Measurements from ENCODE around the gene CEP290.
"Not testable (repeated sequence)": the region's sequence is repeated elsewhere in the genome, so short reads cannot be mapped to it uniquely, and the experiment has no call there.

Gene CEP290

DNA sequence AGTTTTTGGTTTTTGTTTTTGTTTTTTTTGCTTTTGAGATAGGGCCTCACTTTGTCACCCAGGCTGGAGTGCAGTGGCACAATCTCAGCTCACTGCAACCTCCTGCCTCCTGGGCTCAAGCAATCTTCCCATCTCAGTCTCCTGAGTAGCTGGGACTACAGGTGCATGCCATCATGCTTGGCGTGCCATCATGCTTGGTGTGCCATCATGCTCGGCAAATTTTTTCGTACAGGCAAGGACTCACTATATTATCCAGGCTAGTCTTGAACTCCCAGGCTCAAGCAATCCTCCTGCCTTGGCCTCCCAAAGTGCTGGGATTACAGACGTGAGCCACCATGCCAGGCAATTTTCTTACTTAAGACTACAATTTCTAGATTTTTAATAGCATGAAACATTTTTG, 2.2 kb downstream of the CEP290 start:
- DNase-seq = not testable (repeated sequence)

DNA sequence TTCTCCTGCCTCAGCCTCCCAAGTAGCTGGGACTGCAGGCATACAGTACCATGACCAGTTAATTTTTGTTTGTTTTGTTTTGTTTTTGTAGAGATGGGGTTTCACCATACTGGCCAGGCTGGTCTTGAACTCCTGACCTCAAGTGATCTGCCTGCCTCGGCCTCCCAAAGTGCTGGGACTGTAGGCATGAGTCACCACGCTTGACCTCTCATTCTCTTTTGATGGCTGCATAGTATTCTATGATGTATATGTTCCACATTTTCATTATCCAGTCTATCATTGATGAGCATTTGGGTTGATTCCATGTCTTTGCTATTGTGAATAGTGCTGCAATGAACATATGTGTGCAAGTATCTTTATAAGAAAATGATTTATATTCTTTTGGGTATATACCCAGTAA, 8.7 kb downstream of the CEP290 start:
- not testable (repeated sequence) for DNase-seq

DNA sequence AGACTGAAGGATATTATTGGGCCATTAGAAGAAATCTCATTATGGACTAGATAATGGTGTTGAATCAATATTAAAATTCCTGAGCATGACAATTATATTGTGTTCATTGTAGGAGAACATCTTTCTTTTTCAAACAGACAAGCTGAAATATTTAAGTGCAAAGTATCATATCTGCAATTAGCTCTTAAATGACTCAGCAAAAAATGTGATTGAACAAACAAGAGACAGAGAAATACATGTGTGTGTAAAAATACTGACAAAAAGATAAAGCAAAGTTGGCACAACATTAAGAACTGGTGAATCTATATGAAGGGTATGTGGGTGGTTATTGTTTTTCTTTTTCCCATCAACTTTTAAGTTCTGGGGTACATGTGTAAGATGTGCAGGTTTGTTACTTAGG, 9.5 kb downstream of the CEP290 start:
- no peak for DNase-seq

DNA sequence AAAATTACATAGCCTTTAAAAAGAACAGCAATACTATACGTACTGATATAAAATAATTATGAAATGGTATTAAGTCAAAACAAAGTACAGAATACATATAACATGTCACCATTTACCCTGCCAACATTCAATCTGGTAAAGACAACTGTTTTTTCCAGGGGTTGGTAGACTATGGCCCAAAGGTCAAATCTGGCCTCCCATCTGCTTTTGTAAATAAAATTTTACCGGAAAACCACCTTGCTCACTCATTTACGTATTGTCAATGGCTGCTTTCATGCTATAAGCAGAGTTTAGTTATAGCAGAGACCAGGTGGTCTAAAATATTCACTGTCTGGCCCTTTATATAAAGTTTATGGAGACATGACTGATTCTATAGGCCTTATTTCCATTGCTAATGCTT, 14.0 kb downstream of the CEP290 start:
- no peak for DNase-seq

DNA sequence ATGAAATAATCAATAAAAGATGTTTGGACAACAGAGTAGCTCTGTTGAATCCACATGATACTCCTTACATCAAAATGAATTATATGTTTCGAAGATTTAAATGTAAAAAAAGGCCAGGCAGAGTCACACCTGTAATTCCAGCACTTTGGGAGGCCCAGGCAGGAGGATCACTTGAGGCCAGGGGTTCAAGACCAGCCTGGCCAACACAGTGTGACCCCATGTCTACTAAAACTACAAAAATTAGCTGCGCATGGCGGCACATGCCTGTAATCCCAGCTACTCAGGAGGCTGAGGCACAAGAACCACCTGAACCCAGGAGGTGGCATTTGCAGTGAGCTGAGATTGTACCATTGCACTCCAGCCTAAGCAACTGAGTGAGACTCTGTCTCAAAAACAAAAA, 14.8 kb downstream of the CEP290 start:
- no peak for DNase-seq

DNA sequence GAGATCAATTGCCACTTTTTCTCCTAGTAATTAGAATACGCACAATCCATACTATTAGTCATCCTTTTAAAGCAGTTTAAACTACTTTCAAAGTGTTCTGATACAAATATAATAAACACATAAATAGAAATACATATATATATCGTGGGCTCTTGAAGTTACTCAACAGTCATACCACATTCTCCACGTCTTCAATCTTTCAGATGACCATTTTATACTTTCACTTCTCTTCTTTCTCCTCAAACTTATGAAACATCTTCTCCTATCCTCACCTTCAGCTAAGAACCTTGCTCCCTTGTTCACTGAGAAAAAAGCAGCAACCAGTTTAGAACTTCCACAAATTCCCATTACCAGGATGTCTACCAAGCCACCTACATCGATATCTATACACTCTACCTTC, 19.2 kb downstream of the CEP290 start:
- DNase-seq = no peak

DNA sequence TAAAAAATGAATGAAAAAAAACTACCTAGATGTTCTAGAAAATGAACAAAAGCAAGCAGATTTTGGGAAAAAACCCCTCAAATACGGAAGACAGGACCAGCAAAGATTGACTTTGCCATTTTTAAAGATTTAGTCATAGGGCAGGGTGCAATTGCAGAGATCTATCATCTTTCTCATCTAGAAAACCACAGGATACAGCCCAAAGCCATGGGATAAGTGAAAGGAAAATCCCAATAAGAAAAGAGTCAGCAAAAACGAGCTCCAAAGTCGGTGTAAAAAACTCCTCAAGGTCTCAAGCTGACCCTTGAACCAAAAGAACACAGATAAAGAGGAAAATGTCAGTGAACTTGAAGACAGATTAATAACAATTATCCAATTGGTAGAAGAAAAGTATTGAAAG, 28.0 kb downstream of the CEP290 start:
- no peak for DNase-seq

DNA sequence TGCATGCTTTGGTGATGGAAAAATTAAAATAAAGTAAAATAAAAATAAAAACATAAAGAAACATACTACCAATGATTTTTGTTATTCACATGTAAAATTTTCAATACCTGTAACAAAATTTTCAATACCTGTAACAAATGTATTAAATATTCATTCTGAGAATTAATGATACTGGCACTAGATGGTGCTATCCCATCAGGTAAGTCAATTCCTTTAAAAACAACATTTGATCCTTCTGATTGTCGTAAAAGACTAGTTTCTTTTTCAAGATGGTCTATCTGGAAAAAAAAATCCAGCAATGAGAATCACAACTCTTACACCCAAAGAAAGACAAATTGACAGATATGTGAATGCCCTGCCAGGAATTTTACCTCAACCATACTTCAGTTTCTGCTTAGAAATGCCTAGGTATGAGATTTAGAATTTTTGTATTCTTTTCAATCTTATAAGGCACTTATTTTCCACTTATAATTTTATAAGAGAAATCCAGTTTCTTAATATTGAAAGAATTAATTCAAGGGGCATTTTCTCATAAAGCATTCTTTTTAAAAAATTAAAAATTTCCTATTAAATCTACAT, 30.7 kb downstream of the CEP290 start:
- DNase-seq = peak in 1 of 2 experiments; percentile 1

DNA sequence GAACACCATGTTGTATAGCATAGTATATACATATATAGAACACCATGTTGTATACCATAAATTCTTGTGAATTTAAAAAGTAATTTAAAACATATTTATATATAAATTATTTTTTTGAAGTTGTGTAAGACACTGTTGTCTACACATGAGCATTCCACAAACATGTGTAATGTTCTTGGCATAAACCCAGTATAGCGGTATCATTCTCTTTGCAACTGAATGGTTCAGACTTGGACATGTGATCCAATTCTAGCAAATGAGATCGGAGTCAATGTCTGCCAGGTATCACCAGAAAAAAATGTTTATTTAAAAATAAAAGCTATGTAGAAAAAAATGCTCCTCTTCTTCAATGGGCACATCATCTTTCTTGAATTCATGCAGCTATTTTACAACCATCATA, 33.9 kb downstream of the CEP290 start:
- no peak for DNase-seq

DNA sequence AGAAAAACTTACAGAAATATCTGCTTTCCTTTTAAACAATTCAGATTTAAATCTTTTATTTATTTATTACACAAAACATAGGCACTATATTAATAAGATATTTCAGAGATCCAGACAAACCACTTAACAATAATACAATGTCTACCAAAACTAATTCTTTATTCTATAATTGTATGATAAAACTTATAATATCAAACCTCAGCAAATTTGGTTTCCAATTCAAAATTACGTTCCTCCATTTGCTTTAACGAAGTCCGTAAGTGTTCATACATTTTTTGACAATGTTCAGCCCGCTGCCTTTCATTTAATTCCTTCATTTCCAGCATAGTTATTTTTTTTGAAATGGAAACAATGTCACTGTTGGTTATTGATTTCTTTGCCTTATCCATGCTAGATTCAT, 48.3 kb downstream of the CEP290 start:
- DNase-seq = no peak

DNA sequence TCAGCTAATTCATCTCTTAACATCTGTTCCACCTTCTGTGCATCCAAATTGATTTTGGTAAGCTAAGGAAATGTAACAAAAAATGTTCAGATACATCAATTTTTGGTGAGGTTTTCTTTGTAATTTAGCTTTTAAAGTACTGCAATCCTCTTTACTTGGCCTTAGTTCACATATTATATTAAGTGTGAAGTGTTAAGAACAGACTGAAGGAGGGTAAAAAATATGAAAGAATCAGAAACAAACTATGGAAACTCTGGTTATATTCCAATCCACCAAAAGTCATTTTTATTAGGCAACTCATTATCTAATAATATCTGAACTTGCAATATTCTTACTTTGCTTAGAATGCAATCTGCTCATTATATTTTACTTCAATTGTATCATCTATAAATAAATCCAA, 49.1 kb downstream of the CEP290 start:
- no peak for DNase-seq

DNA sequence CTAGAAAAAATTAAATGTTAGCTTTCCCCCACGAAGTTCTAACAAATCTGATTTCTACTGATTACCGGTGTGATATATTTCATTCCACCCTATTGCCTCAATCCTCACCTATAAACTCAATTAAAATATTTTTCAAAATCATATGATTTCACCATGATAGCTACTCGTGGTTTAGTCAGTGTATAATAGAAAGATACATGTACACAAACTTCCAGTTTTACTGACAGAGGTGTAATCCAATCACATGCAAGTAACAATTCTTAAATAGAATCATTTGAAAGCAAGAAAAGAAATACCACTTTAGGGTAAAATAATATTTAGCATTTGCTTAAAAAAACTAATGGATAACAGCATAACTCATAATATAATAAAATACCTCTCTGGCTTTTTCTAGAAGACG, 57.7 kb downstream of the CEP290 start:
- DNase-seq = no peak

DNA sequence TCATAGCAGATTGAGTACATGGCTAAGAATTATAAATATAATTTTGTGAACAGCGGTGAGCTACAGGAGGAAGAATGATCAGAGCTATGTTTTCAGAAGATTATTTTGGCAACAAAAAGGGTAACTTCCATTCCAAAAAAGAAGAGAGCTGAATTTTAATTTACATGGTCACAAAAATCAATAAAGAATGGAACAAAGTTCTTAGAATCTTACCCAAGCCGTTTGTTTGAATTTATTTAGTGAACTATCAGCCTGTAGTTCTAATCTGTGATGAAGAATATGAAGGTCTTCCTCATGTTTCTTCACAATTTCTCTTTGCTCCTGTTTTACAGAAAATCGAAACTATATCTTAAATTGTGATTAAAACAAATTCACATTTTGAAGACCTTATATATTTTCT, 58.3 kb downstream of the CEP290 start:
- no peak for DNase-seq

DNA sequence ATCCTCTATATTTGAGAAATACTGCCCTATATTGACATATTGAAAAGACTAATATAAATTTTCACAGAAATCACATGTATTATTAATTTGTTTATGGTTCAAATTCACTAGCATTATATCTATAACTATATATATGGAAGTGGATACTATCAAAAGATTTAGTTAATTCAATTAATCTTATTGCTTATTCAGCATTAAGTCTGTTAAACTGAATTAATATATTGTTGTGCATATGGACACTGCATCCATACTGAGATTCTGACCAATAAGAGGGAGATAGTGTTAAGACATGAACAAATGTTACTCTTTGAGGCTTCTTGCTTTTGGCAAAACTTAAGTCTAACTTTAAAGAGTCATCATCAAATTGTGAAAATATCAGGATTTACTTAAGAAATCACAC, 60.6 kb downstream of the CEP290 start:
- DNase-seq = no peak

DNA sequence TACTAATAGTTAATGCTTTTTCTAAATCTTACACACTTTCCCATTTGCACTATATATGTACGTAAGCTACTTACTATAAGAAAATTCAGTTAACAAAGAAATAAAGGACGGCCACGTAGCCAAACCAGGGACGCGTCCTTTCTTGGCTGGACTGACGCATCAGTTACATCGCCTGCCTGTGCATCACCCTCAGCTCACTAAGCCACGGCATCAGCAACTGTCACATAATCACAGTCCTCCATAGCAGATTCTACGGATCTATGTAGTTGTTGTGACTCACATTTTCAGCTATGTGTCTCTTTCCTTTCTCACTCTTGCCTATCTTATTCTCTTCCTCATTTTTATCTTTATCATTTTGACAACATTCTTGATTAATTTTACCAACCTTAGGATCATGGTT, 74.6 kb downstream of the CEP290 start:
- no peak for DNase-seq

DNA sequence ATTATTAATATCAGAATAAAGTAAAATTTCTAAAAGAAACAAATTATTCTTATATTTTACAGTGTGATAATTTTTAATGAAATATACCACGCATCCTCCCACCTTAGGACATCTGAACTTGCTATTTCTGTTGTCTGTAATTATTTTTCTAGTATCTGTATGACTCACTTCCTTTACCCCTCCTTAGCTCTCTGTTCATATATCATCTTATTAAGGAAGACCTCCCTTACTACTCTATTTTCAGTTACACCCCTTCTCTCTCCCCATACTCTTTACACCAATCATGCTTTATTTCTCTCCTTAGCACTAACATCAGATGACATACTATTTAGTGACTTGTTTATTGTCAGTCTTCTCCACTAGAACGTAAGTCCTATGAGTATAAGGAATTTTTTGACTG, 78.5 kb downstream of the CEP290 start:
- DNase-seq = no peak

DNA sequence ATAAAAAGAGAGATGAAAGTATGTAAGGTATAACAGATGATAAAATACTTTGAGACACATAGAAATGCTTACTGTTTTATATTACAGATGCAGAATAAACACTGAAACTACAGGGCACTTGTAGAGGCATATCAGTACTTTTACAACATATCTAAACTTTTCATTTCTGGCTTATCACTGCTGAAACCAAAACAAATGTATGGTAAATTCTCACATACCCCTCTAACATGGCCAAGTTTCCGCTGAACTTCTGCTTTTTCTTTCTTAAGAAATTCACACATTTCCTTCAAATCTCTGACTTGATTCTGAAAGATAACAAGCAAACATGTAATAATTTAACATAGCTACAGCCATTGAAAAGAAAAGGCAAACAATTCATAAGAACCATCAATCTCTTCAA, 79.4 kb downstream of the CEP290 start:
- DNase-seq = no peak

DNA sequence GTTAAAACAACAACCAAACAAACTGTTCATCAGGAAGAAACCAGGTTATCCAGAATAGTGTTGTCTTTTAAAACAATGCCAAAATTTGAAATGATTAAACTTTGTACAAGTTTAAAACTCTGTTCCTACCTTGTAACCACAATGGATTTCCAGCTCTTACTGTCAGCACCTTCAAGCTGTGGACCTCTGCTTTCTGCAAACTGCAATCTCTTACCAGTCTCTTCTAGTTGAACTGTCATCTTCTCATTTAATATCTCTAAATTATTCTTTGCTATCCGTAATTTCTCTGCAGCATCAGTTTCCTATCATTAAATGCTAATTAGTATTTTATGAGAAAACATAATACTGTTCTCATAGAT, 83.2 kb downstream of the CEP290 start:
- no peak for DNase-seq

DNA sequence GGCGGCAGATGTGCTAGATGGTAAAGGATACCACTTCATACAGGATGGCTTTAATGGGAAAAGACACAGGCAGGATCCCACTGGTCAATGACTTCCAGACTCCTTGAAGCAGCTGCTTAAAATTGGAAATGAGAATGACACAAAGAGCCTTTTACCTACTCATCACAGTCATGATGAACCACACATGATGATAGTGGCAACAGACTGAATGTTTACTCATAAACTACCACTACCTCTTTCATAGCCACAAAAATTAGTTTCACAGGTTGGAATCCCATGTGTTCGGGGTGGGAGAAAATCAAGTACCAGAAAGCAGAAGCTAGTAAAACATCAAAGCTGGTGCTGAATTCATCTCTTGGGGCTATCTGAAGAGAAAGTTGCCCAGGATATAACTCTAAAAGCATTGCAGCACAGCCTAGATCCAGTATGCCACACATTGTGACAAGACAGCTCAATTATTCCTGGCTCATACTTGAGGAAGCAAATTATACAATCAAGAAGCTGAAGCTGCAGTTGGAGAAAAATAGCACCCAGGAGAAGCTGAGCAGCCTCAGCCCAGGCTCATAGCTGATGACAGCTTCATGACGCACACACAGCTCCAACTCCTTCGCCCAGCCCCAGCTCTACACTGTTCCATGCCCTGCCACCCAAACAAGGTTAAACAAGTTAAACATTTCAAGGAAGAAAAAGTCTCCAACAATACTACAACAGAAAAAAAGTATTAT, 83.7 kb downstream of the CEP290 start:
- no peak for DNase-seq

DNA sequence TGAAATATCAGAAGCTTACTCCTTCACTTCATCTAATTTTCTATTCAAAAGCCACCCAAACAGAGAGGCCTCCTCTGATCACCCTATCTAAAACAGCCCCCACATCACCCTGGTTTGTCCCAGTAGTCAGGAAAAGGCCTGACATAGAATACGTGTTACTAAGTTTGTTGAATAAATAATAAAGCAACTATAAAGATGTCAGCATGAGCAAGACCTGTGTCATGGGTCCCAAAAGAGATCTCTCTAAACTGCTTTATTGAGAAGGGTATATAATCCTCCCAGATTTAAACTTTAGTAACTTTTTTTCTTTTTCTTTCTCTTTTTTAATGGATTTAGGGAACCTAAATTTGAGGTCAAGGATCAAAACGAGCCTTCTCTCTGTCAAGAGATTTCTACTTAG, 85.3 kb downstream of the CEP290 start:
- no peak for DNase-seq

DNA sequence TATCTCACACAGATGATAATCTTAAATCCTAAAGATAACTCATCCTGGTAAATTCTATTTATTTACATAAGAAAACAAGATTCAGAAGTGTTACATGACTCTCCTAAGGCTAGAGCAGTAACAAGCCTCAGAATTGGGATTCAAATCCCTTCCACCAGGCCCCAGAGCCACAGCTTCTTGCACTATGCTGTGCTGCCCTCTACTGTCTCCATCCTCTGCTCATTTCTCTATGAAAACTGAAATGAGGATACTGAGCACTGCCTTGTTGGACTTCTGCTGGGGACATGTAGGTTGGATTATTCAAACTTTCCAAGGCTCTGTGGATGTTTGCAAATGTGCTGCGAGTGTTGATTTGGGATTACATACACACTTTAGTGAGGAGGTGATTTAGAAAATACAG, 89.2 kb downstream of the CEP290 start:
- DNase-seq = peak in 1 of 2 experiments; percentile 65

DNA sequence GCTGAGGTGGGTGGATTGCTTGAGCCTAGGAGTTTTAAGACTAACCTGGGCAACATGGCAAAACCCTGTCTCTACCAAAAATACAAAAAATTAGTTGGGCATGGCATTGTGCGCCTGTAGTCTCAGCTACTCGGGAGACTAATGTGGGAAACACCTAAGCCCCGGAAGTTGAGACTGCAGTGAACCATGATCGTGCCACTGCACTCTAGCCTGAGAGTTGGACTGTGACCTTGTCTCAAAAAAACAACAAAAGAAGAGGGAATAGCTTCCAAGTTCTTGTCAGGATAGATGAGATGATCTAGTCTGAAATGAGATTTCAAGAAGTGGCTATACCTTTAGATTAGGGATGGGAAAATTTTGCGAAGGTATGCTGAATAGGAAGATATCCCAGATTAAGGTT, 97.9 kb downstream of the CEP290 start:
- no peak for DNase-seq

DNA sequence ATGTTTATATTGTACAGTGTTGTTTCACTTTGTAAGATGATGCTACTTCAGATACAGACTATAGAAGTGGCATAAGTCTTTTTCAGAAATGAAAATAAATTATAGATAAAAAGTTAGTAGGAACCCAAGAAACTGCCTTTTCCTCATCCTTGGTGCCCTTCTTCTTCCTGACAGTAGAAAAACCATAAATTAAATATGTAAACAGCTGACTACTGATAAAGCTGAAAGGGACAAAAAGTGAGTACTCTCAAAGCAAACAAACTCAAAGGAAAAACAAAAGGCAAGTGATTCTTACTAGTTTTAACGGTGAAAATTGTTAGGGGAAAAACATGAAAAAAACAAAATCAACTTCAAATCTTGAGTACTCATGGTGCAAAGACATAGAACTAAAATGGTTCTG, 104.1 kb downstream of the CEP290 start:
- no peak for DNase-seq

DNA sequence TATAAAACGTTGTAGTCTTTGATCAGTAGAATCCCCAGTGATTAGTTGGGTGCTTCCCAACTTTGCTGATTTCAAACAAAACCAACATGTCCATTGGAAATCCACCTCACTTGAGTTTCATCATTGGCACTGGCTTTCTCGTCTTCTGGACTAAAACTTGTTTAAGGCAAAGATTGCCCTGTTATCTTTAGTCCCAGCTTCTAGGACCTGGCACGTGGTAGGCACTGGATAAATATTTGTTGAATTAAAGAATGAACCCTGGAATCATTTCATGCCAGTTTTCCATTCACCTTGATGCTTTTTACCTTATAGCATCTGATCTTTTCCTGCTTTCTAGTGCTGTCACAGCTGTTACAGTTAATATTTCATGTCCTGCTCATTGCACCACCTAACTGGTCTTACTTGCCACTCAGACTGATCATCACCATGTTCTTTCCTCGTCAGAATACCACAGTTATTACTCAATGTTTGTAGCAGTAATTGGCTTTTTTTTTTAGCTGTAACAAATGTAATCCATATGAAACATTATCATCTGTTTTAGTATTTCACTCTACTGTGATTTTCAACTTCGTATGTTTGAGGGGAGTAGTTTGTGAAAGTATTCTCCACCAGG, 105.4 kb downstream of the CEP290 start:
- DNase-seq = no peak

DNA sequence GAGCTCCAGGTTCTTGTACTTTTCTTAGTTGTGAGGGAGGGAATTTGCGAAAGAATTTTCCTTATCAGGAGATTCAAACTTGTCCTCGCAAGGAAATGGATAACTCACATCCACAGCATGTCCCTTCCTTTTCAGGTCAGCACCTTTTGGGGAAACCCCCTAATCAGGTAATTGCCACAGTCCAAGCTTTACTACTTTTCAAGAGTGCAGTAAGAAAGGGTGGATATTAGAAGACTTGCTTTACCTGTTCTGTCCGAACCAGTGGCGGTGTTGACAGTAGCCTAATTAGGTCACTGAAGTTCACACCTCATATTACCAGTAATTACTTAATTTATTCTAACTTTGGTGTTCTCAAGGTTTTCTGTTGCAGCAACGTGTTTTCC, 106.0 kb downstream of the CEP290 start:
- DNase-seq = no peak
